Epithelial cell of esophagus (primary cell): ENCODE data around the gene TRIP13.

ENCODE experiments used
- DNase-seq: peaks from one replicate; pipeline ENCODE4 v3.0.0; 2010; ENCODE audit warnings: low read depth
- H3K4me3 ChIP-seq: 2 replicates; pipeline ENCODE4 v1.5.1; 2011; ENCODE audit warnings: mild to moderate bottlenecking, low read length, control low read depth
- CTCF ChIP-seq: IDR thresholded peaks from 2 replicates; pipeline ENCODE4 v1.5.1; 2011; ENCODE audit warnings: low read depth, mild to moderate bottlenecking, low read length, control low read depth, inconsistent platforms; ENCODE audit not compliant: insufficient read depth; ENCODE audit errors: missing control alignments

TRIP13 gene

GRCh38 chr5:959581-960531 lies 67.2 kb downstream of the TRIP13 start:
- no peak for DNase-seq
- H3K4me3 ChIP-seq, result no peak overlapping the region

GRCh38 chr5:960551-960950 lies 67.9 kb downstream of the TRIP13 start:
- no peak overlapping the region for H3K4me3 ChIP-seq
- DNase-seq, result no peak
- TF ChIP-seq CTCF, result no peak

More at GRCh38 chr5:959581-960531, 67.2 kb downstream of the TRIP13 start:
- TF ChIP-seq CTCF, result no peak

GRCh38 chr5:961002-961710 lies 68.5 kb downstream of the TRIP13 start:
- TF ChIP-seq CTCF, result no peak
- no peak overlapping the region for H3K4me3 ChIP-seq

GRCh38 chr5:961711-962240 lies 69.1 kb downstream of the TRIP13 start:
- no peak for TF ChIP-seq CTCF
- no peak for DNase-seq
- no peak overlapping the region for H3K4me3 ChIP-seq

More at GRCh38 chr5:961002-961710, 68.5 kb downstream of the TRIP13 start:
- no peak for DNase-seq

GRCh38 chr5:962386-962785 lies 69.7 kb downstream of the TRIP13 start:
- no peak for TF ChIP-seq CTCF
- no peak overlapping the region for H3K4me3 ChIP-seq
- no peak for DNase-seq

- no peak for TF ChIP-seq CTCF
- no peak for DNase-seq
- H3K4me3 ChIP-seq, result no peak overlapping the region
Observed at GRCh38 chr5:962801-963200, 70.1 kb downstream of the TRIP13 start.
